B cell (primary cell): ENCODE data around the gene SFT2D1. TPM values are rescaled to one million over a fixed set of nuclear protein-coding genes. Genes with fewer than 3 reads are reported as not detected.

ENCODE experiments used
- ATAC-seq: fragments of 200-7000 bp; cut with Tn5 transposase; one replicate; pipeline ENCODE4 v1.10.0; 2021; ENCODE audit warnings: low read depth, mild to moderate bottlenecking, moderate number of reproducible peaks, moderate library complexity
- CTCF ChIA-PET: fragments of 350-600 bp; sonication (Branson Sonifier 250); formaldehyde crosslinking; loops from one replicate; lab custom pipeline; 2021; ENCODE audit warnings: antibody characterized with exemption, inconsistent platforms; lab: Charles Lee
- POLR2A ChIA-PET: fragments of 350-600 bp; sonication (Branson Sonifier 250); formaldehyde crosslinking; loops from one replicate; lab custom pipeline; 2021; ENCODE audit warnings: antibody characterized with exemption; lab: Charles Lee
- DNase-seq: peaks from one replicate; pipeline ENCODE4 v3.0.0; 2013
- H2AFZ ChIP-seq: 2 replicates; pipeline ENCODE4 v1.6.1; 2012; ENCODE audit warnings: mild to moderate bottlenecking, low read depth, low read length; ENCODE audit not compliant: insufficient read depth, poor library complexity, severe bottlenecking
- H3K27ac ChIP-seq, 2 donors: 1 replicate in 1 of 2; 2 replicates in 1 of 2; pipeline ENCODE4 v1.5.1; 2012 to 2013; ENCODE audit warnings: low read length in 2 of 2, mild to moderate bottlenecking in 2 of 2, moderate library complexity in 1 of 2
- H3K27me3 ChIP-seq, 4 experiments: fragments of 200-600 bp in 1 of 4; sonication (generic) in 1 of 4; replicated peaks in 1 of 4; 1 replicate in 2 of 4; 2 replicates in 2 of 4; pipeline versions ENCODE4 v1.6.1 to v1.7.0; 2013 to 2016; ENCODE audit warnings: low read length in 3 of 4, mild to moderate bottlenecking in 2 of 4, mixed read lengths in 1 of 4, moderate library complexity in 1 of 4; ENCODE audit not compliant: insufficient read depth in 4 of 4, control insufficient read depth in 3 of 4; ENCODE audit errors: control extremely low read depth in 1 of 4
- H3K36me3 ChIP-seq, 2 experiments: replicated peaks in 1 of 2; 1 replicate in 1 of 2; 2 replicates in 1 of 2; pipeline versions ENCODE4 v1.6.1 to v1.7.1; 2013; ENCODE audit warnings: low read length in 1 of 2; ENCODE audit not compliant: insufficient read depth in 2 of 2, control insufficient read depth in 1 of 2; ENCODE audit errors: control extremely low read depth in 1 of 2, extremely low read depth in 1 of 2
- H3K4me1 ChIP-seq, 2 donors: fragments of 200-600 bp in 1 of 2; sonication (generic) in 1 of 2; 1 replicate in 1 of 2; 2 replicates in 1 of 2; pipeline versions ENCODE4 v1.5.1 to v1.6.1; 2013 to 2017; ENCODE audit warnings: low read length in 2 of 2; ENCODE audit not compliant: control insufficient read depth in 2 of 2, insufficient read depth in 2 of 2
- H3K4me2 ChIP-seq: replicated peaks from 2 replicates; pipeline ENCODE3; 2012; ENCODE audit warnings: mild to moderate bottlenecking, low read depth, low read length; ENCODE audit not compliant: poor library complexity, severe bottlenecking
- H3K4me3 ChIP-seq, 5 experiments: fragments of 200-600 bp in 1 of 5; sonication (generic) in 1 of 5; 1 replicate in 3 of 5; 2 replicates in 2 of 5; pipeline versions ENCODE4 v1.5.1 to v1.7.0; 2011 to 2016; ENCODE audit warnings: low read length in 4 of 5, mild to moderate bottlenecking in 4 of 5, low read depth in 2 of 5, control low read depth in 1 of 5, moderate library complexity in 1 of 5; ENCODE audit not compliant: insufficient read depth in 1 of 5; ENCODE audit errors: control extremely low read depth in 1 of 5, extremely low read depth in 1 of 5
- H3K79me2 ChIP-seq: fragments of 200-600 bp; sonication (generic); one replicate; pipeline ENCODE4 v1.6.0; 2016; ENCODE audit warnings: low read length; ENCODE audit not compliant: control insufficient read depth, insufficient read depth
- H3K9ac ChIP-seq: fragments of 200-600 bp; sonication (generic); 2 replicates; pipeline ENCODE4 v1.6.1; 2017; ENCODE audit warnings: mild to moderate bottlenecking, low read length, moderate library complexity
- H3K9me3 ChIP-seq, 3 donors: one replicate each; pipeline versions ENCODE4 v1.6.1 to v1.7.1; 2013; ENCODE audit warnings: low read length in 2 of 3; ENCODE audit not compliant: control insufficient read depth in 2 of 3, insufficient read depth in 1 of 3; ENCODE audit errors: control extremely low read depth in 1 of 3
- H4K20me1 ChIP-seq: 2 replicates; pipeline ENCODE4 v1.6.0; 2012; ENCODE audit warnings: mild to moderate bottlenecking, low read length; ENCODE audit not compliant: insufficient read depth, control insufficient read depth, poor library complexity, severe bottlenecking
- H3K27ac Mint-ChIP-seq: one replicate; pipeline ENCODE4 v1.8.0; 2021; ENCODE audit warnings: mixed read lengths
- H3K27me3 Mint-ChIP-seq: one replicate; pipeline ENCODE4 v1.8.0; 2021; ENCODE audit warnings: mixed read lengths
- H3K4me1 Mint-ChIP-seq: one replicate; pipeline ENCODE4 v1.8.0; 2021; ENCODE audit warnings: mixed read lengths
- H3K4me3 Mint-ChIP-seq: one replicate; pipeline ENCODE4 v1.8.0; 2021; ENCODE audit warnings: mixed read lengths
- H3K9me3 Mint-ChIP-seq: one replicate; pipeline ENCODE4 v1.8.0; 2022; ENCODE audit warnings: mixed read lengths; ENCODE audit not compliant: insufficient read depth
- CTCF ChIP-seq: fragments of 200-600 bp; IDR thresholded peaks from one replicate; pipeline ENCODE4 v1.8.0; 2022; ENCODE audit warnings: antibody characterized with exemption, mild to moderate bottlenecking
- EZH2 ChIP-seq: IDR thresholded peaks from 2 replicates; pipeline ENCODE4 v1.6.1; 2012; ENCODE audit warnings: borderline replicate concordance, low read depth, mild to moderate bottlenecking, moderate library complexity, low read length; ENCODE audit not compliant: insufficient read depth, poor library complexity, severe bottlenecking
- WGBS: methylation state at CpG from one replicate; pipeline ENCODE4 v1.1.5; 2013; ENCODE audit warnings: missing lambda C conversion rate; ENCODE audit not compliant: insufficient coverage; 5-methylcytosine and 5-hydroxymethylcytosine counted together
- intact Hi-C: fragments of 100-400 bp; cut with micrococcal nuclease; formaldehyde crosslinking; loops from one replicate; pipeline ENCODE4 v1.10.0; 2022
- polyA minus RNA-seq: library from RNA; depleted of rRNA, polyadenylated mRNA; stranded (reverse); fragments of >200 nt; gene quantifications from 2 replicates; pipeline ENCODE4 v1.2.3, GENCODE V29; 2012
- polyA plus RNA-seq: library from polyadenylated mRNA; depleted of rRNA; stranded (reverse); fragments of >200 nt; gene quantifications from 2 replicates; pipeline ENCODE4 v1.2.3, GENCODE V29; 2012
- total RNA-seq, 2 donors: library from RNA; stranded (reverse); fragments of 120-200 nt in 1 of 2; gene quantifications; 1 replicate in 1 of 2; 2 replicates in 1 of 2; pipeline versions ENCODE4 v1.2.3 to v1.2.4, GENCODE V29; 2013 to 2022

The SFT2D1 gene
- total RNA-seq (52.0 and 59.0 TPM in 2 replicates), polyA plus RNA-seq (38.2 and 53.8 TPM in 2 replicates), polyA minus RNA-seq (19.4 and 29.0 TPM in 2 replicates)
- total RNA-seq (2013), result 48.3 TPM

GRCh38 chr6:166342349-166343149, at the start of gene SFT2D1:
TSS of gene SFT2D1 (minus strand) at chr6:166342545. CDS start at chr6:166342481, 64 bp downstream.
- Histone ChIP-seq H3K9me3 (no peaks in the 10 kb centered on the region), H2AFZ (peak within 1 kb of the TSS; percentile 72), H3K4me1 (peaks cover 34 to 44% of the 10 kb centered on the region in 2 donors), H3K27ac (peak within 1 kb of the TSS; percentile 99 to 100), H3K36me3 (peaks cover 8 to 26% of the 10 kb centered on the region in 2 experiments), H3K27me3 (no peaks in the 10 kb centered on the region), H3K4me3 (peak within 1 kb of the TSS; percentile 91 to 100 (median 97)), H3K9ac (peak within 1 kb of the TSS; percentile 99), H3K79me2 (peaks cover 53% of the 10 kb centered on the region), H4K20me1 (peaks cover 30% of the 10 kb centered on the region), H3K4me2 (peak within 1 kb of the TSS; percentile 96)
- DNase-seq (peak; percentile 89), ATAC-seq (peak; percentile 79)
- H3K9me3 Mint-ChIP-seq, result no peaks in the 10 kb centered on the region
- ChIA-PET POLR2A (interaction anchor here (0.9 to 1.2 kb wide), 4 partner anchors 9 to 41 kb away, joined by 3 to 7 read pairs (median 5); no protein-coding TSS in a partner anchor), CTCF (interaction anchor here (1.0 to 3.7 kb wide), 3 partner anchors 10 to 58 kb away, joined by 3 to 27 read pairs (median 4); no protein-coding TSS in a partner anchor)
- no peak for TF ChIP-seq EZH2
- TF ChIP-seq CTCF, result no peak
- intact Hi-C loops, result loop anchor here (1.0 to 5.0 kb wide), 7 partner anchors 10 to 615 kb away; partner anchors contain the start of genes RNASET2 and RPS6KA2
- H3K4me1 Mint-ChIP-seq, result peaks cover 17% of the 10 kb centered on the region
- peak within 1 kb of the TSS; percentile 90 for H3K4me3 Mint-ChIP-seq
- H3K27me3 Mint-ChIP-seq, result no peaks in the 10 kb centered on the region
- under 1% methylated on average over 72 of the region's 73 CpGs for WGBS
- H3K27ac Mint-ChIP-seq, result peak within 1 kb of the TSS; percentile 97

GRCh38 chr6:166389119-166389518, 46.8 kb upstream of the SFT2D1 start:
- H3K79me2 ChIP-seq, result no peaks in the 10 kb centered on the region
- no peak for DNase-seq
- WGBS, result no CpG with 5 or more reads among the region's 3 CpGs
- H2AFZ ChIP-seq, result no peak overlapping the region
- TF ChIP-seq CTCF, result no peak
- no peaks in the 10 kb centered on the region for H3K9me3 Mint-ChIP-seq
- H3K4me3 Mint-ChIP-seq, result no peak overlapping the region
- no peaks in the 10 kb centered on the region for H3K36me3 ChIP-seq
- H3K4me3 ChIP-seq, result no peak overlapping the region
- intact Hi-C loops, result loop anchor here (10.0 kb wide), 1 partner anchor 736 kb away; the partner anchor contains the start of gene CCR6
- H3K9me3 ChIP-seq, result no peaks in the 10 kb centered on the region
- no peak for ATAC-seq
- no peaks in the 10 kb centered on the region for H4K20me1 ChIP-seq
- H3K27me3 Mint-ChIP-seq, result peaks cover 16% of the 10 kb centered on the region
- peaks cover 0 to under 1% of the 10 kb centered on the region in 2 donors for H3K4me1 ChIP-seq
- H3K4me2 ChIP-seq, result no peak overlapping the region
- ChIA-PET CTCF (interaction anchor here (3.7 kb wide), 1 partner anchor 11 kb away, joined by 21 read pairs; no protein-coding TSS in a partner anchor), POLR2A (no interaction called here)
- no peak overlapping the region for H3K27ac Mint-ChIP-seq
- no peaks in the 10 kb centered on the region for H3K27me3 ChIP-seq
- no peak overlapping the region for H3K27ac ChIP-seq
- H3K9ac ChIP-seq, result no peak overlapping the region
- H3K4me1 Mint-ChIP-seq, result peaks cover 1% of the 10 kb centered on the region
